Fibroblast of lung (primary cell): Measurements from ENCODE around the gene NUP214. TPM values are rescaled to one million over a fixed set of nuclear protein-coding genes. Genes with fewer than 3 reads are reported as not detected.

ENCODE experiments used
- DNase-seq, 2 donors: peaks; one replicate each; pipeline versions ENCODE4 v3.0.0 to v3.0.0-alpha.2; 2010; ENCODE audit warnings: low read depth in 2 of 2
- H2AFZ ChIP-seq: 2 replicates; pipeline ENCODE4 v1.5.1; 2012; ENCODE audit warnings: low read length, control low read depth, inconsistent platforms
- H3K27ac ChIP-seq: 2 replicates; pipeline ENCODE4 v1.5.1; 2011; ENCODE audit warnings: low read length, control low read depth; ENCODE audit not compliant: insufficient read depth
- H3K27me3 ChIP-seq: 2 replicates; pipeline ENCODE4 v1.5.1; 2011; ENCODE audit warnings: mild to moderate bottlenecking, low read length; ENCODE audit not compliant: control insufficient read depth, insufficient read depth
- H3K36me3 ChIP-seq: 2 replicates; pipeline ENCODE4 v1.5.1; 2011; ENCODE audit warnings: low read length; ENCODE audit not compliant: control insufficient read depth, insufficient read depth
- H3K4me1 ChIP-seq: 2 replicates; pipeline ENCODE4 v1.5.1; 2011; ENCODE audit warnings: low read length; ENCODE audit not compliant: control insufficient read depth, insufficient read depth; ENCODE audit errors: extremely low read depth
- H3K4me2 ChIP-seq: 2 replicates; pipeline ENCODE4 v1.5.1; 2011; ENCODE audit warnings: low read length, control low read depth; ENCODE audit not compliant: insufficient read depth; ENCODE audit errors: extremely low read depth
- H3K4me3 ChIP-seq, 4 experiments: fragments of 200-600 bp in 1 of 4; sonication (generic) in 1 of 4; replicated peaks in 1 of 4; 2 replicates each; pipeline ENCODE4 v1.5.1; 2011 to 2016; ENCODE audit warnings: low read length in 4 of 4, low read depth in 3 of 4, mild to moderate bottlenecking in 3 of 4, control low read depth in 2 of 4, inconsistent platforms in 1 of 4, mixed read lengths in 1 of 4; ENCODE audit not compliant: insufficient read depth in 1 of 4; ENCODE audit errors: control extremely low read depth in 1 of 4
- H3K79me2 ChIP-seq: 2 replicates; pipeline ENCODE4 v1.5.1; 2012; ENCODE audit warnings: mild to moderate bottlenecking, low read length, inconsistent platforms; ENCODE audit not compliant: control insufficient read depth, insufficient read depth
- H3K9ac ChIP-seq: 2 replicates; pipeline ENCODE4 v1.5.1; 2011; ENCODE audit warnings: mild to moderate bottlenecking, low read length, control low read depth; ENCODE audit not compliant: insufficient read depth
- H3K9me3 ChIP-seq: 2 replicates; pipeline ENCODE4 v1.5.1; 2012; ENCODE audit warnings: low read depth, low read length; ENCODE audit not compliant: control insufficient read depth, insufficient read depth
- H4K20me1 ChIP-seq: 2 replicates; pipeline ENCODE4 v1.5.1; 2011; ENCODE audit warnings: low read length; ENCODE audit not compliant: control insufficient read depth, insufficient read depth; ENCODE audit errors: extremely low read depth
- EZH2 ChIP-seq: IDR thresholded peaks from 2 replicates; pipeline ENCODE4 v1.5.1; 2012; ENCODE audit warnings: low read length, control low read depth, mild to moderate bottlenecking; ENCODE audit errors: missing control alignments
- polyA plus RNA-seq, 2 donors: library from polyadenylated mRNA; depleted of rRNA in 1 of 2; stranded (reverse) in 1 of 2; unstranded in 1 of 2; fragments of >200 nt; gene quantifications; 2 replicates each; pipeline ENCODE4 v1.2.1, GENCODE V29; 2011 to 2012; ENCODE audit warnings: missing spikeins in 1 of 2
- total RNA-seq: library from RNA; depleted of rRNA; stranded (reverse); fragments of >200 nt; gene quantifications from 2 replicates; pipeline ENCODE4 v1.2.1, GENCODE V29; 2014
- TF ChIP-seq, protein P1 (sequence below), 2 donors: IDR thresholded peaks in 1 of 2; conservative IDR thresholded peaks in 1 of 2; 1 replicate in 1 of 2; 2 replicates in 1 of 2; pipeline ENCODE4 v1.5.1; 2011 to 2012; ENCODE audit warnings: low read length in 2 of 2, control low read depth in 1 of 2, inconsistent platforms in 1 of 2, low read depth in 1 of 2, mild to moderate bottlenecking in 1 of 2

The NUP214 gene
- total and polyA plus RNA-seq, 2 donors (not counting 1 experiment from before 2014, with no cell fraction given) = 5.0 to 12.2 TPM

DNA sequence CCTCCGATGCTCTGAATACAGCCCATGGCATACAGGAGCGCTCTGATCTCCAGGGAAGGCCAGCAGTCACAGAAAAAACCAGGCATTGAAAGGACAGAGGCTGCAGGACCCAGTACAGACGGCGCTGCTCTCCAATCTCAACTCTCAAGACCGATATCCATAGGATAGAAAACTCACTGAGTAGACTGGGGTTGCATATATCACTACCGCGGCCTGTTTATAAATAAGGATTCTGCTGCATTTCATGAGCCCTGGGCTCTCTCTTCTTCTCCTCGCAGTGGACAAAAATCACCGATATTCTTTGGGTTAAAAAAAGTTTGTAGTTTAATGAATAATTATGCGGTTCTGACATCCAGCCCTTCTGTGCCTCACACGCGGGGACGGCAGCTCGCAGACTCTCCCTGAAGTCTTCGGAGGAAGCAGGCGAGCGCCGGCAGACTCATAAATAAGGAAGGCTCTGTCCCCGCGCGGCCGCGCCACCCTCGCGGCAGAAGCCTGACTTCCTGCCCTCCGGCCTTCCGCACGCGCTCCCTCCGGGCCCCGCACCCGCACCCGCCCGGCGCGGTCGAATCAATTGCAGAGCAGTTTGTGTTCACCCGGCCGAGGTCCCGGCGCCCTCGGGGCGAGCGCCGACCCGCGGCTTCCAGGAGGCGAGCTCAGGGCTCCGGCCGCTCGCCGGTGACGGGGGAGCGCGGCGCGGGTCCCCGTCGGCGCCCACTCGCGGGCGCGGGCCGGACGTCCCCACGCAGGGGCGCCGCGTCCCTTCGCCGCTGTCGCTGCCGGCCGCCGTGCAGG lies 150.9 kb downstream of the NUP214 start, which contains the start of gene FAM78A:
Gene FAM78A (minus strand): TSS at position 417 of the 795 bp plus-strand sequence. CDS start 331 bp downstream, at position 86.
- peak in 1 of 2 donors; percentile 10 for DNase-seq
- Histone ChIP-seq H3K27ac (no peak within 1 kb of the TSS), H3K79me2 (no peaks in the 10 kb centered on the region), H3K4me1 (no peaks in the 10 kb centered on the region), H3K4me2 (peak within 1 kb of the TSS; percentile 13), H4K20me1 (no peaks in the 10 kb centered on the region), H2AFZ (no peak within 1 kb of the TSS), H3K27me3 (peaks cover 26% of the 10 kb centered on the region), H3K4me3 (peak within 1 kb of the TSS in 1 of 4 experiments; percentile 46), H3K36me3 (no peaks in the 10 kb centered on the region), H3K9ac (no peak within 1 kb of the TSS), H3K9me3 (no peaks in the 10 kb centered on the region)
- TF ChIP-seq, protein P1, sequence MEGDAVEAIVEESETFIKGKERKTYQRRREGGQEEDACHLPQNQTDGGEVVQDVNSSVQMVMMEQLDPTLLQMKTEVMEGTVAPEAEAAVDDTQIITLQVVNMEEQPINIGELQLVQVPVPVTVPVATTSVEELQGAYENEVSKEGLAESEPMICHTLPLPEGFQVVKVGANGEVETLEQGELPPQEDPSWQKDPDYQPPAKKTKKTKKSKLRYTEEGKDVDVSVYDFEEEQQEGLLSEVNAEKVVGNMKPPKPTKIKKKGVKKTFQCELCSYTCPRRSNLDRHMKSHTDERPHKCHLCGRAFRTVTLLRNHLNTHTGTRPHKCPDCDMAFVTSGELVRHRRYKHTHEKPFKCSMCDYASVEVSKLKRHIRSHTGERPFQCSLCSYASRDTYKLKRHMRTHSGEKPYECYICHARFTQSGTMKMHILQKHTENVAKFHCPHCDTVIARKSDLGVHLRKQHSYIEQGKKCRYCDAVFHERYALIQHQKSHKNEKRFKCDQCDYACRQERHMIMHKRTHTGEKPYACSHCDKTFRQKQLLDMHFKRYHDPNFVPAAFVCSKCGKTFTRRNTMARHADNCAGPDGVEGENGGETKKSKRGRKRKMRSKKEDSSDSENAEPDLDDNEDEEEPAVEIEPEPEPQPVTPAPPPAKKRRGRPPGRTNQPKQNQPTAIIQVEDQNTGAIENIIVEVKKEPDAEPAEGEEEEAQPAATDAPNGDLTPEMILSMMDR (conservative IDR thresholded peaks at IDR 0.05 in 1 of 2, IDR thresholded peaks at IDR 0.05 in 1 of 2; ENCODE audit: low read depth in 1 of 2, low read length in 2 of 2) = no peak
- TF ChIP-seq EZH2 = peak; percentile 89

DNA sequence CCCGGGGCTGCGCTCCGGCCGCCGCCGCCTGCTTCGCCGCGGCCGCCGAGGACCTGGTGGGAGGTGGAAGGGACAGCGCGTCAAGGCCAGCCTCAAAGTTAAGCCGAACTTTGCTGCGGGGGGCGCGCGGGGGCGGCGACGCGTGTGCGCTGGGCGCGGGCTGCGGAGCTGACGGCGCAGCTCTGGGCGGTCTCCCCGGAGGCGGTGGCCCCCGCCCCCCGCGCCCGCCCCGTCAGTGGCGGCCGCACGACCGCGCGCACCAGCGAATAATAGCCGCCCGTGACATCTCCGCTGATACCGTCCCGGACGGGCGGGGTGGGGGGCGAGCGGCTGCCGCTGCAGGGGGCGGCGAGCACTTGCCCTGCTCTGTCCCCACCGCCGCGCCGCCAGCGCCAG lies 151.5 kb downstream of the NUP214 start:
- peak; percentile 16 for TF ChIP-seq EZH2
- TF ChIP-seq, protein P1 (conservative IDR thresholded peaks at IDR 0.05 in 1 of 2, IDR thresholded peaks at IDR 0.05 in 1 of 2; ENCODE audit: low read depth in 1 of 2, low read length in 2 of 2) = no peak
- no peaks in the 10 kb centered on the region for H3K9me3 ChIP-seq
- H3K79me2 ChIP-seq = no peaks in the 10 kb centered on the region
- no peak overlapping the region for H2AFZ ChIP-seq
- no peaks in the 10 kb centered on the region for H4K20me1 ChIP-seq
- no peaks in the 10 kb centered on the region for H3K4me1 ChIP-seq
- H3K36me3 ChIP-seq = no peaks in the 10 kb centered on the region
- H3K27ac ChIP-seq = no peak overlapping the region
- H3K9ac ChIP-seq = no peak overlapping the region
- H3K4me2 ChIP-seq = peak overlapping the region; percentile 13
- H3K4me3 ChIP-seq = no peak overlapping the region
- DNase-seq = no peak
- peaks cover 32% of the 10 kb centered on the region for H3K27me3 ChIP-seq

DNA sequence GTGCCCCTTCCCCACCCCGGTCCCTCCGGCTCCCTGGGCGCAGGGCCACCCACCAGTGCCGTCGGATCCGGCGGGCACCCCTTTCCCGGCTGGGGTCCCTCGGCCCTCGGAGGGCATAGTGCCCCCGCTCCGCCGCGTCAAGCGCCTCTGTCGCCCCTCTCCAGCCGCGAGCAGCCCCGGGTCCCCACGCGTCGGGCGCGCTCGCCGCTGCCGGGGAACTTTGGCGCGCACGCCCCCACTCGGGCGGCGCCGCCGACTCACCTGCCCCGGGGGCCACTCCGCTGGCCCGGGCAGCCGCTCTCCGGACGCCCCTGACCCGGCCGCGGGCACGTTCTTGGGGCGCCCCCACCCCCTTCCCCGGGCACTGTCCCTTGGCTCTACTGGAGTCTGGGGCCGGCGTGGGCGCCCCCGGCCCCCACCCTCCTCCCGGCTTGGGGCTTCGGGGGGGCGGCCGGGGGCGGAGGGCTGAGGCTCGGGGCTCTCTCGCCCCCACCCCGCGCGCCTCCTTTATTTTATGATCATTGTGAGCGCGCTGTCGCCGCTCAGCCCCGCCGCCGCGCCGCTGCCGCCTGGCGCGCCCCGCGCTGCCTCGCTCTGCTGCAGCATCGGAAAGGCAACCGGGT lies 152.0 kb downstream of the NUP214 start:
- H3K27ac ChIP-seq = no peak overlapping the region
- no peaks in the 10 kb centered on the region for H3K36me3 ChIP-seq
- H3K4me2 ChIP-seq = peak overlapping the region; percentile 13
- peak overlapping the region in 1 of 4 experiments; percentile 46 for H3K4me3 ChIP-seq
- no peaks in the 10 kb centered on the region for H3K9me3 ChIP-seq
- H3K79me2 ChIP-seq = no peaks in the 10 kb centered on the region
- DNase-seq = no peak
- H3K4me1 ChIP-seq = no peaks in the 10 kb centered on the region
- TF ChIP-seq, protein P1 (conservative IDR thresholded peaks at IDR 0.05 in 1 of 2, IDR thresholded peaks at IDR 0.05 in 1 of 2; ENCODE audit: low read depth in 1 of 2, low read length in 2 of 2) = no peak
- peak; percentile 7 for TF ChIP-seq EZH2
- peaks cover 37% of the 10 kb centered on the region for H3K27me3 ChIP-seq
- H3K9ac ChIP-seq = no peak overlapping the region
- no peaks in the 10 kb centered on the region for H4K20me1 ChIP-seq
- H2AFZ ChIP-seq = no peak overlapping the region
